Measurements from ENCODE around the gene PPP2R2B. TPM values are rescaled to one million over a fixed set of nuclear protein-coding genes. Genes with fewer than 3 reads are reported as not detected.

The PPP2R2B gene
- polyA plus RNA-seq, 2 of the 4 experiments (the other 2 are of a cell fraction), result not detected

GRCh38 chr5:146779211-146779869 is 99.2 kb downstream of the PPP2R2B start:
- TF ChIP-seq HOXA7 (CRISPR knock-in tag; IDR thresholded peaks at IDR 0.05) (no peak), ZSCAN20 (CRISPR knock-in tag; IDR thresholded peaks at IDR 0.05) (no peak), GATA3 (IDR thresholded peaks at IDR 0.05; ENCODE audit: borderline replicate concordance) (no peak), POLR2AphosphoS2 (conservative IDR thresholded peaks at IDR 0.05; ENCODE audit: low read length) (no peak), ZFP36 (IDR thresholded peaks at IDR 0.05; ENCODE audit: borderline replicate concordance, partially characterized antibody) (no peak), MAX (IDR thresholded peaks at IDR 0.05) (no peak), MYC (IDR thresholded peaks at IDR 0.05; ENCODE audit: borderline replicate concordance, low read length) (no peak), HOXB13 (CRISPR knock-in tag; IDR thresholded peaks at IDR 0.05; ENCODE audit: low read depth) (no peak), JUN (IDR thresholded peaks at IDR 0.05) (no peak), CHD2 (IDR thresholded peaks at IDR 0.05; ENCODE audit: low read length, partially characterized antibody) (no peak), ESRRA (IDR thresholded peaks at IDR 0.05; ENCODE audit: borderline replicate concordance, low read length) (no peak), EHMT2 (IDR thresholded peaks at IDR 0.05; ENCODE audit: low read depth) (no peak), NR3C1 (IDR thresholded peaks at IDR 0.05) (no peak), EHF (CRISPR knock-in tag; IDR thresholded peaks at IDR 0.05) (no peak), REST (IDR thresholded peaks at IDR 0.05) (no peak), HOXB5 (CRISPR knock-in tag; IDR thresholded peaks at IDR 0.05) (no peak), CBX8 (IDR thresholded peaks at IDR 0.05) (no peak), MAFK (IDR thresholded peaks at IDR 0.05; ENCODE audit: partially characterized antibody) (no peak), HES2 (IDR thresholded peaks at IDR 0.05) (no peak), ZNF302 (CRISPR knock-in tag; IDR thresholded peaks at IDR 0.05) (no peak)
- no peak overlapping the region for H3K4me2 ChIP-seq
- POLR2A ChIA-PET, result no interaction called here

DNA sequence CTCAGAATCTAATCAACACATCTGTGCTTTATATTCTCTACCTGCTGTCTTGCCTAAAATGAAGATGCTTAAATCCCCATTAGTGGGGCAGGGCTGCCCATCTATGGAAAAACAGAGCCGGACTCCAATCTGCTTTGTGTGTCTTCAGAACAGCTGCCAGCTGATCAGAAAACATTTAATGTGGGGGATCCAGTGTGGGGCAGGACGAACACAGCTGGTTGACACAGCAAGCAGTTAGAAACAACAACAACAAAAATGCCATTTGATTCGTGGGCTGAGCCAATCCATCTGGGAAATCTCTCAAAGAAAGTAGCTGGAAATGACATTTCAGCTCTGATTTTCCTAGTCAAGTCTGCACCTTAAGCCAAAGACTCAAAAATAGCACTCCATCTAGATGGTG is 99.8 kb downstream of the PPP2R2B start:
- TF ChIP-seq RFX5 (IDR thresholded peaks at IDR 0.05) (no peak), ZSCAN20 (CRISPR knock-in tag; IDR thresholded peaks at IDR 0.05) (no peak), TFCP2L1 (CRISPR knock-in tag; IDR thresholded peaks at IDR 0.05) (no peak)
- FAIRE-seq, result no peak
- ATAC-seq, result no peak
- H3K9me3 ChIP-seq, result no peaks in the 10 kb centered on the region
- H3K4me2 ChIP-seq, result no peak overlapping the region
- ChIA-PET CTCF (no interaction called here), POLR2A (no interaction called here)
- DNase-seq (ENCODE audit: low read depth in 1 of 2, low spot score in 1 of 2), result no peak
- WGBS (ENCODE audit: missing lambda C conversion rate), result 3% methylated on average over 3 of the region's 3 CpGs
- no peak overlapping the region for H3K27ac ChIP-seq
- H3K4me1 ChIP-seq, result no peaks in the 10 kb centered on the region
- no peak overlapping the region for H3K4me3 ChIP-seq

More at GRCh38 chr5:146779211-146779869, 99.2 kb downstream of the PPP2R2B start:
- 46% methylated on average over 10 of the region's 10 CpGs for WGBS (ENCODE audit: missing lambda C conversion rate)
- DNase-seq (ENCODE audit: low read depth in 1 of 2, low spot score in 1 of 2) (no peak), FAIRE-seq (no peak), ATAC-seq (no peak)
- CTCF ChIA-PET, result no interaction called here
- Histone ChIP-seq H3K9me3 (no peaks in the 10 kb centered on the region), H3K4me3 (no peak overlapping the region), H3K4me1 (no peaks in the 10 kb centered on the region), H3K27ac (no peak overlapping the region)

- DNase-seq (ENCODE audit: low read depth in 1 of 2, low spot score in 1 of 2) (no peak), ATAC-seq (no peak), FAIRE-seq (no peak)
- no peak overlapping the region for H3K4me3 ChIP-seq
- no peak overlapping the region for H3K4me2 ChIP-seq
- no peak overlapping the region for H3K27ac ChIP-seq
- POLR2A ChIA-PET, result no interaction called here
- H3K4me1 ChIP-seq, result no peaks in the 10 kb centered on the region
- CTCF ChIA-PET, result no interaction called here
- no peaks in the 10 kb centered on the region for H3K9me3 ChIP-seq
- TF ChIP-seq, protein P1, sequence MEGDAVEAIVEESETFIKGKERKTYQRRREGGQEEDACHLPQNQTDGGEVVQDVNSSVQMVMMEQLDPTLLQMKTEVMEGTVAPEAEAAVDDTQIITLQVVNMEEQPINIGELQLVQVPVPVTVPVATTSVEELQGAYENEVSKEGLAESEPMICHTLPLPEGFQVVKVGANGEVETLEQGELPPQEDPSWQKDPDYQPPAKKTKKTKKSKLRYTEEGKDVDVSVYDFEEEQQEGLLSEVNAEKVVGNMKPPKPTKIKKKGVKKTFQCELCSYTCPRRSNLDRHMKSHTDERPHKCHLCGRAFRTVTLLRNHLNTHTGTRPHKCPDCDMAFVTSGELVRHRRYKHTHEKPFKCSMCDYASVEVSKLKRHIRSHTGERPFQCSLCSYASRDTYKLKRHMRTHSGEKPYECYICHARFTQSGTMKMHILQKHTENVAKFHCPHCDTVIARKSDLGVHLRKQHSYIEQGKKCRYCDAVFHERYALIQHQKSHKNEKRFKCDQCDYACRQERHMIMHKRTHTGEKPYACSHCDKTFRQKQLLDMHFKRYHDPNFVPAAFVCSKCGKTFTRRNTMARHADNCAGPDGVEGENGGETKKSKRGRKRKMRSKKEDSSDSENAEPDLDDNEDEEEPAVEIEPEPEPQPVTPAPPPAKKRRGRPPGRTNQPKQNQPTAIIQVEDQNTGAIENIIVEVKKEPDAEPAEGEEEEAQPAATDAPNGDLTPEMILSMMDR (IDR thresholded peaks at IDR 0.05), result no peak
- no peak for TF ChIP-seq RFX5 (IDR thresholded peaks at IDR 0.05)
- TF ChIP-seq RARB (CRISPR knock-in tag; IDR thresholded peaks at IDR 0.05), result no peak
- no peak for TF ChIP-seq ZFP36 (IDR thresholded peaks at IDR 0.05; ENCODE audit: borderline replicate concordance, partially characterized antibody)
- TF ChIP-seq NFE2L2 (conservative IDR thresholded peaks at IDR 0.05; ENCODE audit: low read length), result no peak
- no peak for TF ChIP-seq POLR2AphosphoS2 (conservative IDR thresholded peaks at IDR 0.05; ENCODE audit: low read length)
- no peak for TF ChIP-seq HDAC2 (IDR thresholded peaks at IDR 0.05)
- no peak for TF ChIP-seq EHF (CRISPR knock-in tag; IDR thresholded peaks at IDR 0.05)
- TF ChIP-seq, protein P2, sequence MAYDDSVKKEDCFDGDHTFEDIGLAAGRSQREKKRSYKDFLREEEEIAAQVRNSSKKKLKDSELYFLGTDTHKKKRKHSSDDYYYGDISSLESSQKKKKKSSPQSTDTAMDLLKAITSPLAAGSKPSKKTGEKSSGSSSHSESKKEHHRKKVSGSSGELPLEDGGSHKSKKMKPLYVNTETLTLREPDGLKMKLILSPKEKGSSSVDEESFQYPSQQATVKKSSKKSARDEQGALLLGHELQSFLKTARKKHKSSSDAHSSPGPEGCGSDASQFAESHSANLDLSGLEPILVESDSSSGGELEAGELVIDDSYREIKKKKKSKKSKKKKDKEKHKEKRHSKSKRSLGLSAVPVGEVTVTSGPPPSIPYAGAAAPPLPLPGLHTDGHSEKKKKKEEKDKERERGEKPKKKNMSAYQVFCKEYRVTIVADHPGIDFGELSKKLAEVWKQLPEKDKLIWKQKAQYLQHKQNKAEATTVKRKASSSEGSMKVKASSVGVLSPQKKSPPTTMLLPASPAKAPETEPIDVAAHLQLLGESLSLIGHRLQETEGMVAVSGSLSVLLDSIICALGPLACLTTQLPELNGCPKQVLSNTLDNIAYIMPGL (CRISPR knock-in tag; IDR thresholded peaks at IDR 0.05; ENCODE audit: borderline replicate concordance), result no peak
- no peak for TF ChIP-seq KDM1A (IDR thresholded peaks at IDR 0.05; ENCODE audit: low read depth)
- TF ChIP-seq ZNF302 (CRISPR knock-in tag; IDR thresholded peaks at IDR 0.05), result no peak
- TF ChIP-seq CBX2 (IDR thresholded peaks at IDR 0.05; ENCODE audit: borderline replicate concordance, low read depth), result no peak
Observed at GRCh38 chr5:146778261-146778660, 100.3 kb downstream of the PPP2R2B start.
